ENCODE data around the gene SLC7A5. TPM values are rescaled to one million over a fixed set of nuclear protein-coding genes. Genes with fewer than 3 reads are reported as not detected.
"Not testable (repeated sequence)": the region's sequence is repeated elsewhere in the genome, so short reads cannot be mapped to it uniquely, and the experiment has no call there.

SLC7A5 gene
- total RNA-seq, 4 donors from 2014 or later, result 1.5 to 31.8 (median 5.4) TPM

GRCh38 chr16:87791295-87792204 lies 77.8 kb downstream of the SLC7A5 start:
- DNase-seq (ENCODE audit: low spot score) (no peak), ATAC-seq (ENCODE audit: low FRiP score) (no peak)
- no peak for TF ChIP-seq CTCF (IDR thresholded peaks at IDR 0.05)

GRCh38 chr16:87790292-87791100 lies 78.8 kb downstream of the SLC7A5 start:
- no peak for ATAC-seq (ENCODE audit: low FRiP score)
- no peak for TF ChIP-seq CTCF (IDR thresholded peaks at IDR 0.05)

GRCh38 chr16:87789437-87790291 lies 79.6 kb downstream of the SLC7A5 start:
- ATAC-seq (ENCODE audit: low FRiP score), result no peak
- DNase-seq (ENCODE audit: low spot score), result no peak
- TF ChIP-seq CTCF (IDR thresholded peaks at IDR 0.05), result no peak

More at GRCh38 chr16:87790292-87791100, 78.8 kb downstream of the SLC7A5 start:
- DNase-seq (ENCODE audit: low spot score), result no peak

GRCh38 chr16:87788730-87789436 lies 80.4 kb downstream of the SLC7A5 start:
- not testable (repeated sequence) for ATAC-seq (ENCODE audit: low FRiP score)

GRCh38 chr16:87787451-87788091 lies 81.7 kb downstream of the SLC7A5 start:
- DNase-seq (ENCODE audit: low spot score); ATAC-seq (ENCODE audit: low FRiP score): not testable (repeated sequence)

More at GRCh38 chr16:87788730-87789436, 80.4 kb downstream of the SLC7A5 start:
- not testable (repeated sequence) for DNase-seq (ENCODE audit: low spot score)

- no peak for TF ChIP-seq CTCF (IDR thresholded peaks at IDR 0.05)
- ATAC-seq (ENCODE audit: low FRiP score), result no peak
Observed at GRCh38 chr16:87784812-87785211, 84.5 kb downstream of the SLC7A5 start.

GRCh38 chr16:87782033-87782432 lies 87.3 kb downstream of the SLC7A5 start:
- no peak for TF ChIP-seq CTCF (IDR thresholded peaks at IDR 0.05)
- DNase-seq (ENCODE audit: low spot score), result no peak
- ATAC-seq (ENCODE audit: low FRiP score), result no peak

More at GRCh38 chr16:87784812-87785211, 84.5 kb downstream of the SLC7A5 start:
- no peak for DNase-seq (ENCODE audit: low spot score)

All from omental fat pad (tissue), 4 donors.